ENCODE measurements around the gene ZNF213. TPM values are rescaled to one million over a fixed set of nuclear protein-coding genes. Genes with fewer than 3 reads are reported as not detected.

Gene ZNF213
- total RNA-seq, 1 experiment from 2014 or later: 2.0 TPM

DNA sequence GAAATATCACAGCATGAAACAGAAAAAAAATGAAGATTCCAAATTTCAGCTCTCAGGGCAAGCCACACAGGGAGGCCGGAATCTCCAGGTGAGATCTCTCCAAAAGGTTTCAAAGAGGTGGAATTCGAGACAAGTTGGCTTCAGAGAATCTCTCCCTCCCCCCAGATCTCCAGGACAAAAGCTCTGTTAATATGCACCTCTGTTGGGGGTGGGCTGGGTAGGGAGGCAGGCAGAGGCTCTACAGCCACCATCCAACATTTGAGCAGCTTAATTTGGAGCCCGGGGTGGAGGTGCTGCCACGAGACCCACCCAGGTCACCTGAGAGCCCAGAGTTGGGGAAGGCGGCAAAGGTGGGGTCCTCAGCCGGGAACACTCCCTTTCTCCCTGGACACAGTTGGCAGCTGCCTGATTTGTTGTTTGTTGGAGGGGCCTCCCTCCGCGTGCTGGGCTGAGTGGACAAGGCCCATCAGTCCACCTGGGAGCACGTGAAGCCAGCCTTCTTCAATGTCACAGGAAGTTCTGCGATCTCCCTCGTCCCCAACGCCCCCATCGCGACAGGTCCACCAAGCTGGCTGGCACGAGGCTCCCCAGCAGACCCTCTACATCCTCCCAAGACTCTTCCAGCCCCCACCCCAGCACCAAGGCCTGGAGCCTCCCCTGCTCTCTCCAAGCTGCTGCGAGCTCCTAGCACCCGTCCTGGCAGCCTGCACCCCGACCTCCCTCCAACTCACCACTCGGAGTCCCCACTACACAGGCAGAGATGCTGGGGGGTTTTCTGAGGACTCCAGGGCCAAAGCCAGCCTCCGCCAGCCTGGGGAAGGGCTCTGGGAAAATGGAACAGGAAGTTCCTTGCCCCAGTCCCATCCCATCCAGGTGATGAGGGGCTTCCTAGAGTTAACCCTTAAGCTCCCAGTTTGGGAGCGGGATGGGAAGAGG, 36.1 kb upstream of the ZNF213 start, which contains the start of gene ZSCAN10:
Gene ZSCAN10 (minus strand): TSS at position 836 of the 936 bp plus-strand sequence. CDS start 6,357 bp downstream, outside the sequence.
- no peaks in the 10 kb centered on the region for H3K9me2 ChIP-seq (replicated peaks; ENCODE audit: insufficient read depth, low read length)
- H3K4me3 ChIP-seq (ENCODE audit: low read length): no peak within 1 kb of the TSS
- no peaks in the 10 kb centered on the region for H4K20me1 ChIP-seq (ENCODE audit: insufficient read depth, low read depth, low read length)
- H2AFZ ChIP-seq (ENCODE audit: low read length): no peak within 1 kb of the TSS
- no peaks in the 10 kb centered on the region for H3K79me2 ChIP-seq (ENCODE audit: low read length)
- no peak within 1 kb of the TSS for H3K4me2 ChIP-seq (ENCODE audit: low read depth, low read length, poor library complexity, severe bottlenecking)
- peaks cover 9% of the 10 kb centered on the region for H3K4me1 ChIP-seq (ENCODE audit: low read length)
- H3K27me3 ChIP-seq (ENCODE audit: low read length): no peaks in the 10 kb centered on the region
- H3K36me3 ChIP-seq (ENCODE audit: insufficient read depth, low read length): no peaks in the 10 kb centered on the region
- no peak for DNase-seq
- no peaks in the 10 kb centered on the region for H3K9me3 ChIP-seq (ENCODE audit: low read length)
- H3K27ac ChIP-seq (ENCODE audit: low read length): no peak within 1 kb of the TSS
- H3K9ac ChIP-seq (ENCODE audit: low read length): no peak within 1 kb of the TSS

DNA sequence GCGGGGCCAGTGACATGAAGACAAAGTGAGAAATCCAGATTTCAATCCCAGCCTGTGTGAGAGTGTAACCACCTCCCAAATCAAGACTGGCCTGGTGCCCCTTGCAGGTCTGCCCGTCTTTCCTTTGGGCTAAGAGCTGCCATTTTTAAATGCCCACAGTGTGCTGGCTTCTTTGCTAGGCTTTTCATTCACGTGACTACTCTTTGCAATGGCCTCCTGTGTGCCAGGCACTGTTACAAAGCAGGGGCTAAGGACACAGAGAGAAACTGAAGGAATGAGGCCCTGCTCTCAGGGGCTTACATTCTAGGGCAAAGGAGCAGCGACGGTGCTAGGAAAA, 35.5 kb upstream of the ZNF213 start:
- no peaks in the 10 kb centered on the region for H3K9me3 ChIP-seq (ENCODE audit: low read length)
- H3K4me1 ChIP-seq (ENCODE audit: low read length): peaks cover 9% of the 10 kb centered on the region
- no peaks in the 10 kb centered on the region for H3K36me3 ChIP-seq (ENCODE audit: insufficient read depth, low read length)
- DNase-seq: no peak
- H3K27me3 ChIP-seq (ENCODE audit: low read length): no peaks in the 10 kb centered on the region
- H4K20me1 ChIP-seq (ENCODE audit: insufficient read depth, low read depth, low read length): no peaks in the 10 kb centered on the region
- no peak overlapping the region for H2AFZ ChIP-seq (ENCODE audit: low read length)
- no peak overlapping the region for H3K27ac ChIP-seq (ENCODE audit: low read length)
- H3K4me2 ChIP-seq (ENCODE audit: low read depth, low read length, poor library complexity, severe bottlenecking): no peak overlapping the region
- H3K9me2 ChIP-seq (replicated peaks; ENCODE audit: insufficient read depth, low read length): no peaks in the 10 kb centered on the region
- no peak overlapping the region for H3K9ac ChIP-seq (ENCODE audit: low read length)
- no peak overlapping the region for H3K4me3 ChIP-seq (ENCODE audit: low read length)
- H3K79me2 ChIP-seq (ENCODE audit: low read length): no peaks in the 10 kb centered on the region

DNA sequence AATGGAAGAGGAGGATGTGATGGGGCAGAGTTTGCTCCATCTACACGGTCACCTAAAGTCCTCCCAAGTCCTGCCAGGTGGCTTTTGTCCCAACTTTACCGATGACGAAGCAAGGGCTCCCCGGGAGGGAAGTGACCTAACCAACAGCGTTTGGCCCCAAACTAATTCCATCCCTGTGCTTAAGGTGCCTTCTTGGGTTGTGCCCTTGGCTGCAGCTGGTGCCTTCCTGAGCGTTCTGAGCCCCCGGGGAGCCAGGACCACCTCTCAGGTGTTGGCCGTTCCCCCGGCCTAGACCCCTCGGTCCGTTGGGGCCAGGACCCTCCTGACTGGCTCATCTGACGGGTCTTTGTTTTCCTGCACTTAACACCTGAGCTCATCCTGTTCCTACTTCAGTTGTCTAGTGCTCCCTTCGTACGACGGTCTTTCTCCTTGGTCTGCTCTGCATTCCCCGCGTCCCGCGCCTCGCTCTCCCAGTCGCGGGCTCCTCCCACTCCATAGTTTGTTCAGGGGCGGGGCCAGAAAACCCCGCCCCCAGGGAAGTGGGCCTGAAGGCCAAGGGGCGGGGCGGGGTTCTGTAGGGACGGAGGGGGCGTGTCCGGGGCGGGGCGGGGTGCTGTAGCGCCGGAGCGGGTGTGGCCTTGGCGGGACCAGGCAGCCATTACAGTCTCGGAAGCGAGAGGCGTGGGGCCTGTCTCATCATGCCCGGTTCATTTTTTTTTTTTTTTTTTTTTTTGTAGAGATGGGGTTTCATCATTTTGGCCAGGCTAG, 34.9 kb upstream of the ZNF213 start:
- no peaks in the 10 kb centered on the region for H3K9me2 ChIP-seq (replicated peaks; ENCODE audit: insufficient read depth, low read length)
- H3K36me3 ChIP-seq (ENCODE audit: insufficient read depth, low read length): no peaks in the 10 kb centered on the region
- no peak overlapping the region for H3K27ac ChIP-seq (ENCODE audit: low read length)
- no peak overlapping the region for H2AFZ ChIP-seq (ENCODE audit: low read length)
- H3K4me3 ChIP-seq (ENCODE audit: low read length): no peak overlapping the region
- no peaks in the 10 kb centered on the region for H3K79me2 ChIP-seq (ENCODE audit: low read length)
- no peaks in the 10 kb centered on the region for H3K27me3 ChIP-seq (ENCODE audit: low read length)
- peak; percentile 94 for DNase-seq
- H3K9ac ChIP-seq (ENCODE audit: low read length): no peak overlapping the region
- H4K20me1 ChIP-seq (ENCODE audit: insufficient read depth, low read depth, low read length): no peaks in the 10 kb centered on the region
- H3K9me3 ChIP-seq (ENCODE audit: low read length): no peaks in the 10 kb centered on the region
- H3K4me2 ChIP-seq (ENCODE audit: low read depth, low read length, poor library complexity, severe bottlenecking): peak overlapping the region; percentile 18
- H3K4me1 ChIP-seq (ENCODE audit: low read length): peaks cover 9% of the 10 kb centered on the region

DNA sequence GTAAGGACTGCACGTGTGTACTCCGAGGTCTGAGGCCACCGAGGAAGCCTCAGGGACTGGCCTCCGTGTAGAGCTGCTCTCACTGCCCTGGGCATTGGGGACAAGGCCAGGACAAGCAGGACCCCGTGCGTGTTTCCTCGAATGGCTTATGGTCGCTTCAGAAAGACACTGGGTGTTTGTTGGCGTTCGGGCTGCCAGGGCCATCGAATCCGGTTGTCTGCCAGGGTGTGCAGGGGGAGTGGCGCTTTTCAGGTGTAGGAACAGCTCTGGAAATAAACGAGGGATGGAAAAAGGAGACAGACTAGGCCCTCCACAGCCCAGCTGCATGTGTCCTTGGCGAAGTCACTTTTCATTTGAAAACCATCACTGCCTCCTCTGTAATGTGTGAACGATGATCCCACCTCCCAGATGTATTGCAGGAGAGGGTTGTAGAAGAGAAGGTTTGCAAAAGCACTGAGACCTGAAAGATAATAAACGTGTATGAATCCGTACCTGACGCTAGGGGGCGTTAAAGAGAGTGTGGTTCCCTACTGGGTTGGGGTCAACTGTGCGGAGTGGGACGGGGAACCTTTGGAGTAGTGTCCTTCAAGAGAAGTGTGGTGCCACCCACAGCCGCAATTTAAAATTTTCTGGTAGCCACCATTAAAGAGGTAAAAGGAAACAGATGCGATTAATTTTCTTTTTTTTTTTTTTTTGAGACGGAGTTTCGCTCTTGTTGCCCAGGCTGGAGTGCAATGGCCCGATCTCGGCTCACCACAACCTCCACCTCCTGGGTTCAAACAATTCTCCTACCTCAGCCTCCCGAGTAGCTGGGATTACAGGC, 33.6 kb upstream of the ZNF213 start:
- Histone ChIP-seq H3K4me1 (ENCODE audit: low read length) (peaks cover 13% of the 10 kb centered on the region), H3K4me2 (ENCODE audit: low read depth, low read length, poor library complexity, severe bottlenecking) (no peak overlapping the region), H3K9me3 (ENCODE audit: low read length) (no peaks in the 10 kb centered on the region), H3K9me2 (replicated peaks; ENCODE audit: insufficient read depth, low read length) (no peaks in the 10 kb centered on the region), H3K79me2 (ENCODE audit: low read length) (no peaks in the 10 kb centered on the region), H3K9ac (ENCODE audit: low read length) (no peak overlapping the region), H3K27ac (ENCODE audit: low read length) (no peak overlapping the region), H3K36me3 (ENCODE audit: insufficient read depth, low read length) (no peaks in the 10 kb centered on the region), H3K4me3 (ENCODE audit: low read length) (no peak overlapping the region), H3K27me3 (ENCODE audit: low read length) (no peaks in the 10 kb centered on the region), H2AFZ (ENCODE audit: low read length) (no peak overlapping the region), H4K20me1 (ENCODE audit: insufficient read depth, low read depth, low read length) (no peaks in the 10 kb centered on the region)
- DNase-seq: peak; percentile 81

DNA sequence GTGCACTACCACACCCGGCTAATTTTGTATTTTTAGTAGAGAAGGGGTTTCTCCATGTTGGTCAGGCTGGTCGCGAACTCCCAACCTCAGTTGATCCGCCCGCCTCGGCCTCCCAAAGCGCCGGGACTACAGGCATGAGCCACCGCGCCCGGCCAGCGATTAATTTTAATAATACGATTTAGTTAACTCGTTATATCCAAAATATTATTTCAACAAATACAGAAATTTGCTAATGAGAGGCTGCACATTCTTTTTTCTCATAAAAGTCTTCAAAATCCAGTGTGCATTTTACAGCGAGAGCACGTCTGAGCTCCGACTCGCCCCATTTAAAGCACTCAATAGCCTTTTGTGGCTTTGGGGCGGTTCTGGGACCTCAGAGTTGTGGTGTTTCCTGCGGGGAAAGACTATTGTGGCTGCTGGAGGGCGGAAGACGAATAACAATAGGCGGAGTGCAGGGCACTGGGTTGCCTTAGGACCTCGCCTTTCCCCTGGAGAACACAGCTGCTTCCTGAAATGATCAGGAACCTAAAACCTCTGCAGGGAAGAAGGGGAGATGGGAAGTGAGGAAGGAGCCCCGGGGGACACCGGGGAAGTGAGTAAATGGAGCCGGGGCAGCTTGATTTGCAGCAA, 32.9 kb upstream of the ZNF213 start:
- no peaks in the 10 kb centered on the region for H4K20me1 ChIP-seq (ENCODE audit: insufficient read depth, low read depth, low read length)
- no peak overlapping the region for H3K4me3 ChIP-seq (ENCODE audit: low read length)
- H3K4me1 ChIP-seq (ENCODE audit: low read length): peaks cover 16% of the 10 kb centered on the region
- H3K79me2 ChIP-seq (ENCODE audit: low read length): no peaks in the 10 kb centered on the region
- H3K27me3 ChIP-seq (ENCODE audit: low read length): no peaks in the 10 kb centered on the region
- no peak overlapping the region for H3K27ac ChIP-seq (ENCODE audit: low read length)
- H2AFZ ChIP-seq (ENCODE audit: low read length): no peak overlapping the region
- H3K9me3 ChIP-seq (ENCODE audit: low read length): no peaks in the 10 kb centered on the region
- H3K9ac ChIP-seq (ENCODE audit: low read length): no peak overlapping the region
- no peak for DNase-seq
- H3K9me2 ChIP-seq (replicated peaks; ENCODE audit: insufficient read depth, low read length): no peaks in the 10 kb centered on the region
- no peak overlapping the region for H3K4me2 ChIP-seq (ENCODE audit: low read depth, low read length, poor library complexity, severe bottlenecking)
- no peaks in the 10 kb centered on the region for H3K36me3 ChIP-seq (ENCODE audit: insufficient read depth, low read length)

DNA sequence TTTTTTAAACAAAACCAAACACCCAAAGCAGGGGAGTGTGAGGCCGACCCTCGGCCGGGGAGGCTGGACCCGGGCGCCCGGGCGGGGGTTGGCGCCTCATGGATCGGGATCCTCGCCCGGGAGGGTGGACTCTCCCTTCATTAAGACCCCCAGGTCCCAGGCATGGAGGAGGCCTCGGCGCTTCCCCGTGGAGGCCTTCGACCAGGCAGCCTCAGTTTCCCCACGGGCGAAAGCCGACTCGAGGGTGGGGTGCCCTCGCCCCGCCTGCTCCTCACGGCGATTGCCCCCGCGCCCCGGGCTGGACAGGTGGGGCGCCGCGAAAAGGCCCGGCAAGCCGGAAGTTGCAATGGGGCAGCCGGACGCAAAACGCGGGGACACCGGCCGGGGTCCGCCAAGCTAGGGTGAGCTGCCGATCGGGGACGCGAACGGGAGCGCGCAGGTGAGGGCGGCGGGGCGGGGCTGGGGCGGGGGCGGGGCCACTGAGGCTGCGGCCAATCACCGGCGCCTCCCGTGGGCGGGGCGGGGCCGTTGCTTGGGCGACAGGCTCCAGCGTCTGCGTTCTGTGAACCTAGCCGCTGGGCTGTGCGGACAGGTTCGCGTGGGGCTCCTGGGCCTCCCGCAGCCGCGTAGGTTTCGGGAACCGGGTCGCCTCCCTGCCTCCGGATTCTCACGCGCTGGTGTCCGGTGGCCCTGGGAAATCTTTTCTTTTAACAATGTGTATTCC, 28.5 kb upstream of the ZNF213 start:
- Histone ChIP-seq H3K4me2 (ENCODE audit: low read depth, low read length, poor library complexity, severe bottlenecking) (peak overlapping the region; percentile 90), H3K4me3 (ENCODE audit: low read length) (peak overlapping the region; percentile 74), H3K36me3 (ENCODE audit: insufficient read depth, low read length) (no peaks in the 10 kb centered on the region), H4K20me1 (ENCODE audit: insufficient read depth, low read depth, low read length) (no peaks in the 10 kb centered on the region), H3K4me1 (ENCODE audit: low read length) (peaks cover 16% of the 10 kb centered on the region), H3K27ac (ENCODE audit: low read length) (no peak overlapping the region), H3K9me2 (replicated peaks; ENCODE audit: insufficient read depth, low read length) (no peaks in the 10 kb centered on the region), H3K9me3 (ENCODE audit: low read length) (no peaks in the 10 kb centered on the region), H3K79me2 (ENCODE audit: low read length) (no peaks in the 10 kb centered on the region), H3K9ac (ENCODE audit: low read length) (peak overlapping the region; percentile 80), H2AFZ (ENCODE audit: low read length) (peak overlapping the region; percentile 84), H3K27me3 (ENCODE audit: low read length) (no peaks in the 10 kb centered on the region)
- DNase-seq: peak; percentile 98

DNA sequence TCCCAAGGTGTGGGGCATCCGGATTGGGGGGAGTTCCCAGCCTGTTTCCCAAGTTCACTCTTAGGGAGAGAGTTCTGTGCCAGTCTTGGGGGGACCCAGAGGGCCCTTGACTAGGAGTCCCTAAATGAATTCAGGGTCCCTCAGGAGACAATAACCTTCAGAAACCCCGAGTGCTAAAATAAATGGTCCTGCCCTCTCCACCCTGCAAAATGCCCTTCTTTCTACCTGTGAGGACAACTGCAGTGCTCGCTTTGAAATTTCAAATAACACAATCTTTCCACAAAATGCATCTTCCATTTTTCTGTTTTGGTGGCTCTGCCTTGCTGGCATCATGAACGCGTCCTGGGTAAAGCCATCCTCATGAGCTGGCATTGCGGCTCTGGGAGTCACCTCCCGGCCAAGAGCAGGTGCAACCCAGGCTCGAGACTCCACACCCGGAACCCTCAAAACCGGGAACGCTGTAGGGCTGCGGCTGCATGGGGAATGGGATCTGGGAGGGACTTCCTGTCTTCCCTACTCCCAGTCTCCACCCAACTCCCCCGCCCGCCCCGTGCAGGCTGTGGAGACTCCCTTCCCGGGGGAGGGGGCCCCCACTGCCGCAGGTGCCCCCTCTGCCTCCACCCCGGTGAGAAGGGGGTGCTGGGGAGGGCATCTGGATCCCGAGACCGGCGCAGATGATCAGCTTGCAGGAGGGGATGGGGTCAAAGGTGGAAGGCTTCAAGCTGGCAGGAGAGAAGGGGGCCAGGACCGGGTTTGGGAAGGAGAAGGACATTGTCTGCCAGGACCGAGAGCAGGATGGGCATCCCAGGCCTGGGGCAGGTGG, 22.6 kb upstream of the ZNF213 start, which contains the start of gene ZNF205:
Gene ZNF205 (plus strand): TSS at position 529 of the 823 bp plus-strand sequence. CDS start 845 bp downstream, outside the sequence.
- no peak for DNase-seq
- H3K9me3 ChIP-seq (ENCODE audit: low read length): no peaks in the 10 kb centered on the region
- no peaks in the 10 kb centered on the region for H3K79me2 ChIP-seq (ENCODE audit: low read length)
- no peaks in the 10 kb centered on the region for H3K27me3 ChIP-seq (ENCODE audit: low read length)
- no peak within 1 kb of the TSS for H3K4me2 ChIP-seq (ENCODE audit: low read depth, low read length, poor library complexity, severe bottlenecking)
- H3K9ac ChIP-seq (ENCODE audit: low read length): no peak within 1 kb of the TSS
- H3K4me3 ChIP-seq (ENCODE audit: low read length): no peak within 1 kb of the TSS
- peaks cover 2% of the 10 kb centered on the region for H3K4me1 ChIP-seq (ENCODE audit: low read length)
- H3K27ac ChIP-seq (ENCODE audit: low read length): no peak within 1 kb of the TSS
- no peaks in the 10 kb centered on the region for H4K20me1 ChIP-seq (ENCODE audit: insufficient read depth, low read depth, low read length)
- no peak within 1 kb of the TSS for H2AFZ ChIP-seq (ENCODE audit: low read length)
- H3K36me3 ChIP-seq (ENCODE audit: insufficient read depth, low read length): no peaks in the 10 kb centered on the region
- no peaks in the 10 kb centered on the region for H3K9me2 ChIP-seq (replicated peaks; ENCODE audit: insufficient read depth, low read length)
